NCI-H187 treated with DMSO at 0.1 percent for 48 hours (cell line): Measurements from ENCODE around the gene PDLIM7.
A peak's percentile ranks its signal among the peaks of the same experiment; 100 is the strongest.

ENCODE experiments used
- DNase-seq: peaks from one replicate; lab custom pipeline; 2025; lab: John Stamatoyannopoulos, UW

PDLIM7 gene

GRCh38 chr5:177524941-177525655 lies 27.7 kb upstream of the PDLIM7 start:
- DNase-seq: no peak

DNA sequence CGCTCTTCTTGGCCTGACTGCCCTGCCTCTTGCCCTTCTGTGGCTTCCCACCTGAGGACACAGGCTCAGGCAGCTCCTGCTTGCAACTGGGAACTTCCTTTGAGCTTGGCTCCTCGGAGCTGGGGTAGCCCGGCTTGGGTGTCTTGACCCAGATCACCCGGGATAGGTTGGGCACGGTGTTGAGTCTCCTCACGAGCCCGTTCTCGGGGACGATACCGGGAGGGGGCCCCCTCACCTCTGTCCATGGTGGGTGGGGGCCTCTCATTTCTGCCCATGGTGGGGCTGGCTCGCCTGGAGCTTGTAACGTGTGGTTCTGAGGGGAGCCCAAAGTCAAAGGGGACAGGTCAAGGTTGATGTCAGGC lies 27.1 kb upstream of the PDLIM7 start:
- DNase-seq: no peak

- no peak for DNase-seq
Observed at GRCh38 chr5:177523711-177524538, 26.5 kb upstream of the PDLIM7 start.

DNA sequence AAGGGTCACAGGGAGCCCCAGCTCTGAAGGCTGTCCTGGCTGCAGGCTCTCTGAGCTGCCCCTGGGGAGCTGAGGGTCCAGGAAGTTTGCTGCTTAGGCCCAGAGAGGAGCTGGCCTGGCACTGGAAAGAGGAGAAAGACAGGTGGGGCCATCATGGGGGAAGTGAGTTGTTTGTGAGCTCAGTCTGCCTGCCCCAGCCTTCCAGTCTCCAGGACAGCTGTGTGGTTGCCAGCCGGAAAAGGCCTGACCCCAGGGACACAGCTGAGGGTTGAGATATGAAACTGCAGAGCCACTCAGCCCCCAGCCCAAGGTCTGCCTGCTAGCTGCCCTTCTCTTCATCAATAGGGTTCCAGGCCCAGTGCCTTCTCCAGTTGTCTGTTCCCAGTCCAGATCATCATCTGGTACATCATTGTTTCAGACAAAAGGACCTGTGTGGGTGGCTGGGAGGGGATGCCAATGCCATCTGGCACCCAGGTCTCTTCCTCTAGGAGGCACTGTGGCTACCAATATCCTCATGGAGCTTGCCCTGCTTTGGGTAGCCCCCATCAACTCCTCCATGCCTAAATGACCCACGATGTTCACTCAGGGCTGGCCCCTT lies 23.6 kb upstream of the PDLIM7 start:
- DNase-seq: no peak

DNA sequence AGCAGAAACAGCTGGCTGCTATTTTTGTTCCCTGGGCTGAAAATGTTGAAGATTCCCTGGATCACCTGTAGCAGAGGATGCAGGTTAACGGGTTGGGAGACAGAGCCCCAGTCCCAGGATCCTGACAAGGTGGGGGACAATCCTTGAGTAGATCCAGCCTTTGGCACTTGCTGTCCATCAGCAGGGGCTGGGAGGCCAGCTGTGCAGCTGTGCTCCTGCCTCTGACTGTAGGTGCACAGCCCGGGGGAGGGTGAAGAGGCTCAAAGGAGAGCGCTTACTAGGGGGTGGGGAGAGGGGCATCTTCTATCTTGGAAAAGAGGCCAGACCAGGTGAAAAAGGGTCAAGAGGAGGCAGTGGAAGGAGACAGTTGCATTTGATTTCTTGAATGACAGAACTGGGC lies 22.9 kb upstream of the PDLIM7 start:
- DNase-seq: no peak

GRCh38 chr5:177519463-177520235 lies 22.2 kb upstream of the PDLIM7 start:
- no peak for DNase-seq

DNA sequence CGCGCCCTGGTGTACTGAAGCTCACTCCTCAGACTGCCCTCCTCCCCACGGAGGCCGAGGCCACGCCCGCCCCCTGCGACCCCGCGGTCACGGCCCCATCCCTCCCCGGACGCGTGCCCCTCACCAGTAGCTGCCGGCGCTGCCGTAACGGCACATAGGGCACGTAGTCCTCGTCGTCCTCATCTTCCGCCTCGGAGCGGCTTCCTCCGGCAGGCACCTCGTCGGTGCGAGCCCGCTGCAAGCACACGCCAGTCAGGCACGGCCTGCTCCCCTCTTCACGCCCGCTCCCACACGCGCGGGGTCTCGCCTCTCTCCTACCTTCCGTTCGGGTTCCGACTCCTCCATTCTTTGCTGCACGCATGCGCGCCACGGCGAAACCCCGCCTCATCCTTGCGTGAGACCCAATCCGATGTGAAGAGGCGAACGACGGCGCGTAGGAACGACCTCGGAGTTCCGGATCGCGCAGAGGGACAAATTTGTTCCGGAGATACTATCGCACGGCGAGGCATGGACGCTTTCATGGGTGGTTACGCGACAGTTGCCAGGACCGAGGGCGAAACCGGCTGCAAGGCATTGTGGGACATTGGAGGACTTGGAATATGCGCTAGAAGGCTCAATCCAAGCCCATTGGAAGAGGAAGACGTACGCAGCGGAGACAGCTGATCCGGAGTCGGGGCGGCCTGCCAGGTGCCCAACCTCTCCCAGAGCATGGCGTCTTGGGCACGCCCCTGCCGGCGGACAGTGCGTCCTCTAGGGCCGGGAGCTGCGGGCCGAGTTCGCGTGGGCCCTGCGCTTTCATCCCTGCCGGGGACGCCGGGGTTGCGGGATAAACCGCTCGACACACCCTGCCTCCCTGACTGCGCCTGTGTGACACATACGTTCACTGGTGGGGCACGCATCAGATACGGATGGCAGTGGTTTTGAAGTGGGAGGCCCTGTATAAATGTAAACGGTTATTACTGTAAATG lies 19.5 kb upstream of the PDLIM7 start, which contains the start of gene DDX41:
Gene DDX41 (minus strand): TSS at position 361 of the 968 bp plus-strand sequence. CDS start 16 bp downstream, at position 345.
- peak; percentile 82 for DNase-seq

GRCh38 chr5:177515580-177515979 lies 18.2 kb upstream of the PDLIM7 start:
- no peak for DNase-seq

- no peak for DNase-seq
Observed at GRCh38 chr5:177514541-177514940, 17.1 kb upstream of the PDLIM7 start.

DNA sequence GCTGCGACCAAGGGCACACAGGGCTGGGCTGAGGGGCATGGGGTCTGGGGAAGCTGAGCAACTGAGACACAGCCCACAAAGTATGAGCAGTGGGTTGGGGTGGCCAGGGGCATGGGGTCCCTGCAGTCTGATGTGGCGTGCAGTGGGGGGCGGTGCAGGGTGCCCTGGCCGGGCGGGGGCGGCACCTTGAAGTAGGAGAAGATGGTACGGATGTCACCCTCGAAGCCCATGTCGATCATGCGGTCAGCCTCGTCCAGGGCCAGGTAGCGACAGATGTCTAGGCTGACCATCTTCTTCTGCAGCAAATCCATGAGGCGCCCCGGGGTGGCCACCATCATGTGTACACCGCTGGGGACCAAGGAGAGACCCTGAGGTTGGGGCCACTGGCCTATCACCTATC lies 16.1 kb upstream of the PDLIM7 start:
- DNase-seq: no peak

DNA sequence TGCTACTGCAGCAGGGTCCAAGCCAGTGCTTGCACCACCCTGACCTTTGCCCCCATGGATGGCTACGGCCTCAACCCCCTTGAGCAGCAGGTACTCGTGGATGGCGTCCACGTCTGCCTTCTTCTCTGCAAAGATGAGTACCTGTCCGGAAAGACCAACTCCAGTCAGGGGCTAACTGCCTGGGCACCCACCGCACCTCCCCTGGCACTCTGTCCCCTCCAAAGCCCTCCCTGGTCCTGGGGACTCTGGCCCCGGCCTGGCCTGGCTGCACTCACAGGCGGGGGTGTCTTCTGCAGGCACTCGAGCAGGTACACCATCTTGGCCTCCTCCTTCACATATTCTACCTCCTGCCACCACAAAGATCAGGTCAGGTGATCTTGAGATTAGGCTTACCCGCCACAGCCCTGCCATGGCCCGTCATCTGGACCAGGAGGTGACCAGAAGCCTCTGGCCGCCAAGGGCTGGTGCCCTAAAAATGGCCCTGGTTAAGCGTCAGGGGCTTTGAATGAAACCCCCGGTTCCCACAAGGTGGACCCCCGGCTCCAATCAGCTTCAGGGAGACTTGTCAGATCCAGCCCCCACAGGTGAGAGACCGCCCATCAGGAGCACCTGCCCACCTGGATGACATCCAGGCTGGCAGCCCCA lies 15.5 kb upstream of the PDLIM7 start:
- DNase-seq: no peak

GRCh38 chr5:177511796-177512675 lies 14.6 kb upstream of the PDLIM7 start:
- DNase-seq: no peak

- no peak for DNase-seq
Observed at GRCh38 chr5:177511181-177511580, 13.8 kb upstream of the PDLIM7 start.

GRCh38 chr5:177510567-177511053 lies 13.2 kb upstream of the PDLIM7 start:
- DNase-seq: no peak

DNA sequence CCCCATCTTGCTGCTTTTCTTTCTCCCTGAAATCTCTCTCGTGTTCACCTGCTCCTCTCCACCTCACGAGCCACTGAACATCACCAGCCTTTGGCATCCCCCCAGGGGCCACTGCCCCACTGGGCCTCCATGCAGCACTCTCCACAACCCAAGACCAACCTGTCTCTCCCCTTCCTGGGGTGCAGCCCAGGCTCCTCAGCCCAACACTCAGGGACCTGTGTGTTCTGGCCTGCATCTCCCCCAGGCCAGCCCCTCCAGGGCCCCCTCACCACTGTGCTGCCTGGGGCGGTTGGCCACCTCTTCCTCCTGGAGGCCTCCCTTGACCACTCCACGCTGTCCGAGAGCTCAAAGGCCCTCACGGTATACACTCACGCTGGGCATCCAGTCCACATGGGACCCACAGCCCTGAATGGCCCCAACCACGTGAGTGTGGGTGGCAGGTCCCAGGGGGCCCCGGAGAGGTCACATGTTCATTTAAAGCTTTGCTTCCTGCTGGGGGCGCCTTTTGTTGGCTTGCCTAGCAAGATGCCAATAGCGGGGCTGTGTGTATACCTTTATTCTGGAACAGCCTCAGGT lies 12.7 kb upstream of the PDLIM7 start:
- no peak for DNase-seq

- DNase-seq: no peak
Observed at GRCh38 chr5:177509381-177509951, 12.1 kb upstream of the PDLIM7 start, which contains the start of gene DOK3. DOK3 (minus strand) TSS chr5:177509826; CDS start chr5:177509540, 286 bp downstream.

GRCh38 chr5:177508837-177509236 lies 11.4 kb upstream of the PDLIM7 start:
- no peak for DNase-seq

- no peak for DNase-seq
Observed at GRCh38 chr5:177508221-177508611, 10.8 kb upstream of the PDLIM7 start.
